Thyroid gland (tissue), 4 donors: ENCODE data around the gene PLCL2.

Experiments used
- CTCF ChIP-seq, 6 experiments: fragments of 200-600 bp in 3 of 6; fragments of 450-650 bp in 3 of 6; sonication (generic) in 3 of 6; IDR thresholded peaks; one replicate each; pipeline ENCODE4 v1.5.1; 2016 to 2019; ENCODE audit warnings: antibody characterized with exemption in 6 of 6, mild to moderate bottlenecking in 2 of 6, inconsistent platforms in 1 of 6, moderate library complexity in 1 of 6
- POLR2A ChIP-seq, 2 donors: fragments of 450-650 bp; IDR thresholded peaks; one replicate each; pipeline ENCODE4 v1.6.1; 2017; ENCODE audit warnings: antibody characterized with exemption in 2 of 2, mild to moderate bottlenecking in 2 of 2, moderate library complexity in 1 of 2

- no peak for TF ChIP-seq CTCF (IDR thresholded peaks at IDR 0.05)
- no peak for TF ChIP-seq POLR2A (IDR thresholded peaks at IDR 0.05)
Observed at GRCh38 chr3:17007284-17007683, 122.5 kb downstream of the PLCL2 start.
